Right cardiac atrium (tissue), 5 donors: Measurements from ENCODE around the gene EHBP1. TPM values are rescaled to one million over a fixed set of nuclear protein-coding genes. Genes with fewer than 3 reads are reported as not detected.
A peak's percentile ranks its signal among the peaks of the same experiment; 100 is the strongest.

Experiments
- ATAC-seq, 2 donors: fragments of 200-7000 bp; cut with Tn5 transposase; one replicate each; pipeline versions ENCODE4 v1.8.0 to v1.9.1; 2020; ENCODE audit warnings: moderate library complexity in 2 of 2, mild to moderate bottlenecking in 1 of 2
- DNase-seq, 3 donors: peaks; one replicate each; pipeline ENCODE4 v3.0.0-alpha.2; 2020
- H3K27ac ChIP-seq: one replicate; pipeline ENCODE4 v1.5.1; 2013; ENCODE audit warnings: mild to moderate bottlenecking, low read length, control low read depth, moderate library complexity
- H3K27me3 ChIP-seq: one replicate; pipeline ENCODE4 v1.6.1; 2013; ENCODE audit not compliant: control insufficient read depth, insufficient read depth
- H3K4me1 ChIP-seq: one replicate; pipeline ENCODE4 v1.6.1; 2013; ENCODE audit warnings: low read length; ENCODE audit not compliant: control insufficient read depth, insufficient read depth
- H3K4me3 ChIP-seq: one replicate; pipeline ENCODE4 v1.5.1; 2013; ENCODE audit warnings: low read length, control low read depth
- H3K9me3 ChIP-seq: one replicate; pipeline ENCODE4 v1.6.1; 2013; ENCODE audit warnings: low read length; ENCODE audit not compliant: control insufficient read depth
- WGBS: extraction: QIAGEN DNeasy Blood & Tissue Kit; methylation state at CpG from one replicate; pipeline ENCODE4 v1.1.7; 2013; 5-methylcytosine and 5-hydroxymethylcytosine counted together
- intact Hi-C, 4 donors: fragments of 100-400 bp; cut with DNase I; formaldehyde crosslinking; loops; one replicate each; pipeline versions ENCODE4 v1.11.0 to v1.14.0; 2022 to 2023
- polyA plus RNA-seq: library from polyadenylated mRNA; stranded (reverse); fragments of 200-250 nt; gene quantifications from one replicate; pipeline ENCODE4 v1.2.3, GENCODE V29; 2013
- total RNA-seq, 4 donors: library from RNA; stranded (reverse); fragmentation: NEBNext Ultra II Directional; extraction: Animal tissue kit (Norgen Biotek cat#: 25700); gene quantifications; one replicate each; pipeline ENCODE4 v1.2.1, GENCODE V29; 2021
- donor health status: healthy with polysubstance abuse.
- donor health status: DM: no; HTN: yes; CAD: no.
- donor health status: DM: no; HTN: no; CAD: no.
- donor health status: DM: no; HTN: yes; CAD: no; lungs with severe emphysema.
- donor health status: DM: yes; HTN: yes; CAD: no.

EHBP1 gene
- total and polyA plus RNA-seq, 5 donors, result 13.5 to 37.5 (median 33.2) TPM

GRCh38 chr2:62785810-62786597 is 80.5 kb downstream of the EHBP1 start:
- no peaks in the 10 kb centered on the region for H3K27me3 ChIP-seq
- no peak for ATAC-seq
- H3K4me1 ChIP-seq, result peaks cover 3% of the 10 kb centered on the region
- no peak overlapping the region for H3K4me3 ChIP-seq
- H3K9me3 ChIP-seq, result no peaks in the 10 kb centered on the region
- no peak overlapping the region for H3K27ac ChIP-seq
- intact Hi-C loops, result no loop called here
- DNase-seq, result no peak
- WGBS, result 90% methylated on average over 4 of the region's 4 CpGs

GRCh38 chr2:62787386-62787785 is 81.9 kb downstream of the EHBP1 start:
- Histone ChIP-seq H3K27ac (no peak overlapping the region), H3K4me3 (no peak overlapping the region), H3K27me3 (no peaks in the 10 kb centered on the region), H3K4me1 (peaks cover 3% of the 10 kb centered on the region), H3K9me3 (no peaks in the 10 kb centered on the region)
- ATAC-seq, result peak; percentile 72 to 75
- WGBS, result 25% methylated on average over 2 of the region's 2 CpGs
- intact Hi-C loops, result no loop called here
- no peak for DNase-seq

- WGBS, result 57% methylated on average over 3 of the region's 3 CpGs
- ATAC-seq (no peak), DNase-seq (no peak)
- Histone ChIP-seq H3K4me1 (peaks cover 3% of the 10 kb centered on the region), H3K4me3 (no peak overlapping the region), H3K27ac (no peak overlapping the region), H3K9me3 (no peaks in the 10 kb centered on the region), H3K27me3 (no peaks in the 10 kb centered on the region)
- intact Hi-C loops, result no loop called here
Measured at GRCh38 chr2:62789518-62789917, 84.0 kb downstream of the EHBP1 start.

- 64% methylated on average over 3 of the region's 3 CpGs for WGBS
- peaks cover 3% of the 10 kb centered on the region for H3K4me1 ChIP-seq
- H3K9me3 ChIP-seq, result no peaks in the 10 kb centered on the region
- no peak overlapping the region for H3K27ac ChIP-seq
- intact Hi-C loops, result no loop called here
- ATAC-seq, result no peak
- H3K4me3 ChIP-seq, result no peak overlapping the region
- DNase-seq, result no peak
- no peaks in the 10 kb centered on the region for H3K27me3 ChIP-seq
Measured at GRCh38 chr2:62789918-62790317, 84.4 kb downstream of the EHBP1 start.

GRCh38 chr2:62792408-62792807 is 86.9 kb downstream of the EHBP1 start:
- WGBS, result 82% methylated on average over 2 of the region's 2 CpGs

GRCh38 chr2:62793213-62793612 is 87.7 kb downstream of the EHBP1 start:
- intact Hi-C loops, result no loop called here

More at GRCh38 chr2:62792408-62792807, 86.9 kb downstream of the EHBP1 start:
- H3K27ac ChIP-seq, result no peak overlapping the region
- no peaks in the 10 kb centered on the region for H3K9me3 ChIP-seq
- intact Hi-C loops, result no loop called here
- no peak for DNase-seq
- H3K27me3 ChIP-seq, result no peaks in the 10 kb centered on the region
- H3K4me1 ChIP-seq, result peaks cover 3% of the 10 kb centered on the region
- ATAC-seq, result no peak
- H3K4me3 ChIP-seq, result no peak overlapping the region

GRCh38 chr2:62794791-62795190 is 89.3 kb downstream of the EHBP1 start:
- no peaks in the 10 kb centered on the region for H3K4me1 ChIP-seq
- intact Hi-C loops, result no loop called here

More at GRCh38 chr2:62793213-62793612, 87.7 kb downstream of the EHBP1 start:
- H3K4me3 ChIP-seq, result no peak overlapping the region
- H3K4me1 ChIP-seq, result peaks cover 3% of the 10 kb centered on the region
- no peak for DNase-seq
- no peak overlapping the region for H3K27ac ChIP-seq
- no peaks in the 10 kb centered on the region for H3K27me3 ChIP-seq
- 94% methylated on average over 2 of the region's 2 CpGs for WGBS
- H3K9me3 ChIP-seq, result no peaks in the 10 kb centered on the region
- ATAC-seq, result no peak

GRCh38 chr2:62795341-62795740 is 89.8 kb downstream of the EHBP1 start:
- Histone ChIP-seq H3K9me3 (no peaks in the 10 kb centered on the region), H3K4me1 (no peaks in the 10 kb centered on the region), H3K27ac (no peak overlapping the region), H3K27me3 (no peaks in the 10 kb centered on the region), H3K4me3 (no peak overlapping the region)
- ATAC-seq (no peak), DNase-seq (no peak)
- intact Hi-C loops, result no loop called here

More at GRCh38 chr2:62794791-62795190, 89.3 kb downstream of the EHBP1 start:
- ATAC-seq (no peak), DNase-seq (no peak)
- no peaks in the 10 kb centered on the region for H3K27me3 ChIP-seq
- H3K27ac ChIP-seq, result no peak overlapping the region
- H3K9me3 ChIP-seq, result no peaks in the 10 kb centered on the region
- no peak overlapping the region for H3K4me3 ChIP-seq
- 39% methylated on average over 2 of the region's 2 CpGs for WGBS

- DNase-seq (no peak), ATAC-seq (no peak)
- Histone ChIP-seq H3K4me1 (no peaks in the 10 kb centered on the region), H3K4me3 (no peak overlapping the region), H3K27me3 (no peaks in the 10 kb centered on the region), H3K27ac (no peak overlapping the region), H3K9me3 (no peaks in the 10 kb centered on the region)
- intact Hi-C loops, result no loop called here
- WGBS, result 93% methylated on average over 2 of the region's 2 CpGs
Measured at GRCh38 chr2:62797107-62797506, 91.6 kb downstream of the EHBP1 start.

- H3K27me3 ChIP-seq, result no peaks in the 10 kb centered on the region
- DNase-seq (no peak), ATAC-seq (no peak)
- H3K4me1 ChIP-seq, result no peaks in the 10 kb centered on the region
- no peak overlapping the region for H3K27ac ChIP-seq
- no peaks in the 10 kb centered on the region for H3K9me3 ChIP-seq
- intact Hi-C loops, result no loop called here
- no peak overlapping the region for H3K4me3 ChIP-seq
Measured at GRCh38 chr2:62800618-62801017, 95.1 kb downstream of the EHBP1 start.

- no peak overlapping the region for H3K27ac ChIP-seq
- intact Hi-C loops, result no loop called here
Measured at GRCh38 chr2:62801110-62801509, 95.6 kb downstream of the EHBP1 start.

More at GRCh38 chr2:62801110-62801509, 95.6 kb downstream of the EHBP1 start:
- no peaks in the 10 kb centered on the region for H3K4me1 ChIP-seq
- H3K4me3 ChIP-seq, result no peak overlapping the region
- 87% methylated on average over 4 of the region's 4 CpGs for WGBS
- no peaks in the 10 kb centered on the region for H3K9me3 ChIP-seq
- no peaks in the 10 kb centered on the region for H3K27me3 ChIP-seq
- DNase-seq (no peak), ATAC-seq (no peak)
